Measurements from ENCODE around the gene ZNF180.
"Not testable (repeated sequence)": the region's sequence is repeated elsewhere in the genome, so short reads cannot be mapped to it uniquely, and the experiment has no call there.

Gene ZNF180

DNA sequence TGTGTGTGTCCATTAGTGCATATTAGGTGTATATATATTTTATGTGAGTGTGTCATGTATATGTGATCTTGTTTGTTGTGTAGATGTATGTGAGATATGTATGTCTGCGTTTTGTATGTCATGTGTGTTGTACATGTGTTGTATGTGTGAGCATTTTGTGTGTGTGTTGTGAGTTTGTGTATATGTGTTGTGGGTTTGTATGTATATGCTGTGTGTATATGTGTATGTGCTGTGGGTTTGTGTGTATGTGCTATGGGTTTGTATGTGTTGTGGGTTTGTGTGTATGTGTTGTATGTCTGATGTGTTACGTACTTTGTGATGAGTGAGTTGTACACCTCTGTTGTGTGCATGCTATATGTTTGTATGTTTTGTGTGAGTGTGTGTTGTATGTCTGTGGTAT, 21.0 kb upstream of the ZNF180 start:
- no peak for TF ChIP-seq ZNF274 (IDR thresholded peaks at IDR 0.05; ENCODE audit: low read depth, low read length)
- no peak overlapping the region for H3K4me3 ChIP-seq (ENCODE audit: low read length)

DNA sequence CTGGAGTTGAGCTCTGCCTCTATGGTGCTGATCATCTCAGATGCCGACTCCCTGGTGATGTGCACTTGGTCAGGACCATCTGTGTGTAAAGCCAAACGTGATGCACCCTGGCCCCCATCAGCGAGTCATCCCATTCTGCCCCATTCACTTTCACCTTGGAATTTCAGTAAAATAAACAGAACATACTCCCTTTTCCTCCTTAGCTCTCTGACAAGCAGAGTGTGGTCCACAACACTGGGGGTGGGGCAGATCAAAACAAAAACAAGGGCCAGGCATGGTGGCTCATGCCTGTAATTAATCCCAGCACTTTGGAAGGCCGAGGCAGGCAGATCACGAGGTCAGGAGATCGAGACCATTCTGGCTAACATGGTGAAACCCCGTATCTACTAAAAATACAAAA, 16.8 kb upstream of the ZNF180 start:
- H3K4me3 ChIP-seq (ENCODE audit: low read length): no peak overlapping the region
- no peak for TF ChIP-seq ZNF274 (IDR thresholded peaks at IDR 0.05; ENCODE audit: low read depth, low read length)

- no peak overlapping the region for H3K4me3 ChIP-seq (ENCODE audit: low read length)
- TF ChIP-seq ZNF274 (IDR thresholded peaks at IDR 0.05; ENCODE audit: low read depth, low read length): no peak
Measured at GRCh38 chr19:44515907-44516306, 15.6 kb upstream of the ZNF180 start.

- TF ChIP-seq ZNF274 (IDR thresholded peaks at IDR 0.05; ENCODE audit: low read depth, low read length): no peak
- H3K4me3 ChIP-seq (ENCODE audit: low read length): no peak overlapping the region
Measured at GRCh38 chr19:44515031-44515430, 14.7 kb upstream of the ZNF180 start.

DNA sequence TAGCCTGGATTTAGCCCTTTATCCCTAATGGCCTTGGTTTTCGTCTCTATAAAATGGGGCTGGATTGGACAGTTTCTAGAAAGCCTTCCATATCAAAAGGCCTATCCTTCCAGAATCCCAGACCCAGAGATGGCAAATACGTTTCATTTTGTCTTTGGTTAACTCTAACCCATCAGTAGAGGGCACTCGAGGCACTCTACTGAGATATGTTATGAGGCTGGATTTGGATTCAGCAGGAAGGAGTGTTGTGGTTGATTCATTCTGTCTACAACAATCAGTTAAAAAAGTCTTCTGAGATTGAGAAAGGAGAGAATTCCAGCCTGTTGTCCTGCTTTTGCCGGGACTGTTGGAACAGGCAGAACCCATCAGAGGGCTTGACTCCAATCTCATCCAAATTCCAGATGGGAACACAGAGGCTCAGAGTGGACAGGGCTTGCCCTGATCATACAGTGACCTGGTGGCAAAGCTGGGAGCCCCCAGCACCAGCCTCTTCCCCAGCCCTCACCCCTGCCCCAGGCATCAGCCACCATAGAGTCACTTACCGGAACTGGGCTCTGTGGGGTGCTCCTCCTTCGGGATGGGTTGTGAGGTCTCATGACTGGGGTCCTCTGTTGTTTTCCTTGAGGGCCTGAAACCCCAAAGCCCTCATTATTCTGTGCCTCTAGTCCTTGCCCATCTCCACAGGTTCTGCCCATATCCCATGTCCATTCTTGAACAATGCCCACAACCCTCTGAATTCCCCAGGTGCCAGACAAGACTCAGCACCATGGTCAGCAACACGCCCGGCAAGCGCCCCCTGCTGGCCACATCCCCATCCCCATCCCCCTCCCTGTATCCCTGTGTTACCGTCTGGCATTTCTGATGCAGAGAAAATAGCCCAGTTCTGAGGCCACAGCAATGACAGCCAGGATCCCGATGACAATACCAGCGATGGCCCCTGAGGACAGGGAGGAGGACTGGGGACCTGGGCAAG, 12.3 kb upstream of the ZNF180 start:
- no peak overlapping the region for H3K4me3 ChIP-seq (ENCODE audit: low read length)
- no peak for TF ChIP-seq ZNF274 (IDR thresholded peaks at IDR 0.05; ENCODE audit: low read depth, low read length)

DNA sequence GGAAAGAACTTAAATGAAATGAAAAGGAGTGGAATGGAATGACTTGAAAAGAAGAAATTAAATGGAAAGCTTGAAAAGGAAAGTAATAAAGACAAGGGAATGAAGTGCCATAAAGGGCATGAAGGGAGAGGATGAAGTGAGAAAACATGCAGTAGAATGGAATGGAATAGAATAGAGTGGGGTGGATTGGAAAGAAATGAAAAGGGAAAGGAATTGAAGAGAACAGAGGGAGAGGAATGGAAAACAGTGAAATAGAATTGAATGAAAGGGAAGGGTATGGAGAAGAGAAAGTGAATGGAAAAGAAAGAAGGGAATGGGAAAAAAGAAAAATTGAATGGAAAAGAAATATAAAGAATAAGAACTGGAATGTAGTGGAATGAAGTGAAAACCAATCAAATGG, 9.2 kb upstream of the ZNF180 start:
- no peak for TF ChIP-seq ZNF274 (IDR thresholded peaks at IDR 0.05; ENCODE audit: low read depth, low read length)
- H3K4me3 ChIP-seq (ENCODE audit: low read length): no peak overlapping the region

DNA sequence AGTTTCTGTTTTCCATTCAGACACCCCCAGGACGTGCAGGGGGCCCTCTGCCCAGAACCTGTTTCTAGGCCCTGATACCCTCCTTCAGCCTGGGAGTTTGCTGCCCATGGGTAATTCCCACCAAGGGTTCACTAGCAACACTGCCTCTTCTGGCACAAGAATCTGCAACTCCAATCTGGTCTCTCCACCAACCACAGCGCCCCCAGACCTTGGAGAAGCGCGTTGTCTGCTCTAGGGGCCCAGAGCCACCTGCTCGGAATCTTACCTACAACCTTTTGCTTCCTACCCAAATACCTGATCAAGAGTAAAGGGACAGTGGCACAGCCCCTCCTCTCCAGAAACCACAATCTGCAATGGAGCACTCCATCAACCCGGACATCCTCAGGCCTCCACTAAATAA, 763 bp downstream of the ZNF180 start:
- no peak for TF ChIP-seq ZNF274 (IDR thresholded peaks at IDR 0.05; ENCODE audit: low read depth, low read length)
- peak overlapping the region; percentile 77 for H3K4me3 ChIP-seq (ENCODE audit: low read length)

GRCh38 chr19:44498988-44499387, 1.3 kb downstream of the ZNF180 start:
- H3K4me3 ChIP-seq (ENCODE audit: low read length): peak overlapping the region; percentile 77
- no peak for TF ChIP-seq ZNF274 (IDR thresholded peaks at IDR 0.05; ENCODE audit: low read depth, low read length)

DNA sequence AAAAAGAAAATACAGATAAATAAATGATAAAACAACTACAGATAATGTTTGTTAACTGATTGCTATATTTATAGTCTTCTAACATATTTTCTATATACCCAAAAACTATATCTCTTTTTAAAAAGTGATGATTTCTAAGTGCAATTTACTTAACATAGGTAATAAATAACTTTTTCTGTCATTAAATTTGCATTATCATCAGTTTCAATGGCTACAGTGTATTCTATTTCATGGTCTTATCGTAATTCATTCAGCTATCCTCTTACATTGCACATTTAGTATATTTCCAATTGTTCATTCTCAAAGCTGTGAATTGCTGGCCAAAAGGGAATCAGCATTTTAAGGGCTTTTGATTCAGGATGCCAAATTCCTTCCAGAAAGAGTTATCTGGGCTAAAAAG, 3.6 kb downstream of the ZNF180 start:
- no peak for TF ChIP-seq ZNF274 (IDR thresholded peaks at IDR 0.05; ENCODE audit: low read depth, low read length)
- no peak overlapping the region for H3K4me3 ChIP-seq (ENCODE audit: low read length)

GRCh38 chr19:44476559-44477408, 23.5 kb downstream of the ZNF180 start:
- TF ChIP-seq ZNF274 (IDR thresholded peaks at IDR 0.05; ENCODE audit: low read depth, low read length): peak; percentile 98
- no peak overlapping the region for H3K4me3 ChIP-seq (ENCODE audit: low read length)

- not testable (repeated sequence) for H3K4me3 ChIP-seq (ENCODE audit: low read length)
Measured at GRCh38 chr19:44468730-44469129, 31.6 kb downstream of the ZNF180 start.

- H3K4me3 ChIP-seq (ENCODE audit: low read length): not testable (repeated sequence)
Measured at GRCh38 chr19:44462600-44463286, 37.6 kb downstream of the ZNF180 start.

DNA sequence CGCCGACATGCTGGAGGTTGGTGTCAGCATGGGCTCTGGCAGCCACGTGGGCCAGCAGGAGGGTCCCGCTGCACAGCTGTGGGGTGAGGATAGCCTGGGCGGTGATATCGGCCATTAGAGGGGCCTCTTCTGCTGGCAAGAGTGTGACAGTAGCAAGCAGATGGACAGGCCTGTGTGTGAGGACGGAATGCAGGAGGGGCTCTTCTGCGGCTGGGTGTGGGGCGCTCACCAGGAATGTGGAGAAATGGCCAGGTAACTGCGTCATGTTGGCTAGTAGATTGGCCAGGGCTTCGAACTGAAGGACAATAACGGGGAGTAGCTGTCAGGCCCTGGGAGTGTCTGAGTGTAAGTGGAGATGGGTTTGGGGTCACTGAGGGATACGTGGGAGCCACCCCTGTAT, 44.3 kb downstream of the ZNF180 start:
- not testable (repeated sequence) for H3K4me3 ChIP-seq (ENCODE audit: low read length)

DNA sequence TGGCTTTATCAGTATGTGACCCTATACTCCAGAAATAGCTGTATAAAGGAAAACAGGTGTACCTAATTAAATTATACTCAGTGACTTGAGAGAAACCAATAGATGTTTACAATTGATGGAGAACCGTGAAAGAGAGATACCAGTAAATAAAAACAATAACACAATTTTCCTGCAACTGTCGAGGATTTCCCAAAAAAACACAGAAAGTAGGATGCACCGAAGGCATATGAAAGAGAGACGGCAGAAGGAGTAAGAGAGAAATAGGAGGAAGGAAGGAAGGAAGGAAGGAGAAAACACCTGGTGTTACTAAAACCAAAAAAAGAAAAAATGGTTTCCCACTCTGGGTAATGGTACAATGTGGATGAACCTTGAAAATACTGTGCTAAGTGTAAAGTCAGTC, 45.2 kb downstream of the ZNF180 start:
- no peak for TF ChIP-seq ZNF274 (IDR thresholded peaks at IDR 0.05; ENCODE audit: low read depth, low read length)
- no peak overlapping the region for H3K4me3 ChIP-seq (ENCODE audit: low read length)
